ENCODE data around the gene FRS3.

Gene FRS3

GRCh38 chr6:41790045-41790444 lies 10.3 kb upstream of the FRS3 start:
- DNase-seq, result peak in 1 of 4 experiments; percentile 7

- DNase-seq, result no peak
Observed at GRCh38 chr6:41789390-41789724, 9.7 kb upstream of the FRS3 start.

DNA sequence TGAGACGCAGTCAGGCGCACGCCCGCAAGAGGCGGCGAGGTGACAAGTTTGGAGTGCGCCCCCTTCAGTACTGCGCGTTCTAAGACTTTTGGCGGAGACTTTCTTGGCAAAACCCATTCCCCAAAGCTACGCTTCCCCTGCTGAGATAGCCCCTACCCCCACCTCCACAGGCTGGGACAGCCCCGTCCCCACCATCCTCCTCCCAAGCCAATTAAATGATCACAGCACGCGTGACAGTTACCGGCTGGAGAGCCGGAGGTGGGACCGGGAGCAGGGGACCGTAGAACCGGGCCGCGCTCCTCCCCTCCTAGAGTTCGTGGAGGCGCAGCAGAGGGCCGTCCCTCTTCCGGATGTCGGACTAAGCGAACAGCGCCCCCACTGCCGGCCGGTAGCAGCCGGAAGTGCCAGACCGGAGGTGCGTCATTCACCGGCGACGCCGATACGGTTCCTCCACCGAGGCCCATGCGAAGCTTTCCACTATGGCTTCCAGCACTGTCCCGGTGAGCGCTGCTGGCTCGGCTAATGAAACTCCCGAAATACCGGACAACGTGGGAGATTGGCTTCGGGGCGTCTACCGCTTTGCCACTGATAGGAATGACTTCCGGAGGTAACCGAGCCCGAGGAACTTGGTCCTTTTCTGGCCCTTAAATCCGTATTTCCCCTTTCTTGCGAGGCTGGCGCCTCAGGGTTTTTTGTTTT lies 7.7 kb upstream of the FRS3 start, which contains the start of gene TOMM6:
TOMM6 (plus strand) TSS at position 476 of the 699 bp plus-strand sequence; CDS start at position 480, 4 bp downstream.
- peak; percentile 97 to 98 (median 98) for DNase-seq

GRCh38 chr6:41786451-41787218 lies 6.9 kb upstream of the FRS3 start:
- DNase-seq, result peak; percentile 86 to 96 (median 94)

GRCh38 chr6:41785689-41786450 lies 6.2 kb upstream of the FRS3 start:
- DNase-seq, result no peak

- no peak for DNase-seq
Observed at GRCh38 chr6:41785254-41785653, 5.6 kb upstream of the FRS3 start.

- DNase-seq, result peak; percentile 60 to 86 (median 80)
Observed at GRCh38 chr6:41784581-41785171, 5.0 kb upstream of the FRS3 start.

GRCh38 chr6:41783106-41783780 lies 3.5 kb upstream of the FRS3 start:
- DNase-seq, result no peak

DNA sequence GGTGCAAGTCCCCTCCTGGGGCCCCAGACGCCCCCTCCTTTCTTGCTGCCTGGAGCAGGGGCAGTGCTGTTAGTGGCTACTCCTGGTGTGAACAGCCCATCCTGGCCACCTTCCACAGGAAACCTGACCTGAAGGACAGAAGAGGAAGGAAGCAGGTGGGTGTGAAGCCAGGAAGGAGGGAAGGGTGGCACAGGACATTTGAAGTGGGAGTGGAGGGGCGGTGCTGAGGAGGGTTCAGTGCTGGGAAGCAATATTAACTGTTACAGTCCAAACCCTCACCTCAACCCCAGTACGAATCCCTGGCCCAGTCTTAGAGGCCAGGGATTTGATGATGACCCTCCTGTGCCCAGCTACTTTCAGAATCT lies 1.6 kb upstream of the FRS3 start:
- no peak for DNase-seq

GRCh38 chr6:41780551-41781365 lies 1.1 kb upstream of the FRS3 start, which contains the start of gene PRICKLE4:
TSS of gene PRICKLE4 (plus strand) at chr6:41780782. CDS start at chr6:41783474, 2,692 bp downstream.
- DNase-seq, result peak; percentile 11 to 58 (median 26)

DNA sequence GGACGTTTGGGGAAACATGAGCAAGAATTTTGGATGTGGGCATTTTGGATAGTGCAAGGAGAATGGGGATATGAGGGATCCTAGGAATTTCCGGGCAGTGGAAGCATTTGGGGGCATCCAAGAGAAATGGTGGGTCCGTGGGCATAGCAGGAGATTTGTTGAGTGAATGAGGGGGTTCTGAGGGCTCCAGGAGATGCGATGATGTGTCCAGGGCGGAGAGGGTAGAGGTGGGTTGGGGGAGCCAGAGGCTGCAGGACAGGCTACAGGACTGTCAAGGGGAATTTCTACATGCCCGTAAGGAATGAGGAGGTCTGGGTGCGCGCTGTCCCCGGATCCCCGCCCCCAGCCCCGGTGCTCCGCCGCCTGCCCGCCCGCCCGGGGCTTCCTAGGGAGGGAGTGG lies 364 bp downstream of the FRS3 start:
- DNase-seq, result no peak

DNA sequence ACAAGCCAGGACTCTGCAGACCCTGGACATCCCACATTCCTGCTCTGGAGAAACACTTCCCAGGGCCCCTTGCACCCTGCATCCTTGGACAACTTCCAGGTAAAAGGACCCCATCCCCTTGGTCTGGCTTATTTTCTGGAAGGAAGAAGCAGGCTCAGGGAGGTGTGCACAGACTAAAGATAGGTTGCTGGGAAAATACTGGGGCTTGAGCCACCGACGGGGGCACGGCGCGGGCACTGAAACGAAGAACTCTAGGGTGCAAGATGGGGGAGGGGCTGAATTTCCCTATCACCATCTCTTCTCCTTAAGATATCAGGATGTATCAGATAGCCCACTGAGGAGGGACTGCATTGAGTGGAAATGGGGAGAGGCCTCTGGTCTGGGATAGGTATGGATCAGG lies 805 bp downstream of the FRS3 start:
- DNase-seq, result no peak

DNA sequence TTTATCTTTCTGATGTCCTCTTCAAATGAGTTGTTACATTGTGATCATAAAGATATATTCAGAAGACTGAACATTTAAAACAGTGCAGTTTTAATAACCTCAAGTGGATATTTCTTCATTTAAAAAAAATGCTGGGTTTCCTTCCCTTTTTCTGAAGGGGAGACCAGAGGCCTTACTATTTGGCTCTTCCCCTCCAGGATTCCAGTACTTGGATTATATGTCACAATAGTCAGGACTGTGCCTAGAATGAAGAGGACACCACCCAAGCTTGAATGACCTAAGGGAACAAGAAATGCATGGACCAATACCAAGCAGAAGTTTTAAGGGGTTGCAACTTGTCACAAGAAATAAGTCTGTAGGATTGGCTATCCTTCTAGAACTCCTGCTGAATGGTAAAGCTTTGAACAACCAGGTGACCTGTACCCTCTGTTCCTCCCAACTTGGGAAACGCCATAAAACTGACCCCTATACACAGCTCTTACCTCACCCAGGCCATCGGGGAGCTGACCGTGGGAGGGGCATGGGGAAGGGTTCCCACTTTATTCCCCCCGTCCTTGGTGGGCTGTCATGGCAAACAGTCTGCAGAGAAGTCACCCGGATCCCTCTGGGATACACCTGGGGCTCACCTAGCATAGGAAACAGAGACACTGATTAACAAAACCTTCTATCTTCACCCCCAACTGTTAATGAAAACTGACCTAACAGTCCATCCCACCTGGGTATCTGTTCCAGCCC lies 2.0 kb downstream of the FRS3 start:
- peak; percentile 58 to 90 (median 74) for DNase-seq

- DNase-seq, result no peak
Observed at GRCh38 chr6:41775293-41775882, 4.3 kb downstream of the FRS3 start.

GRCh38 chr6:41774841-41775240 lies 4.9 kb downstream of the FRS3 start:
- no peak for DNase-seq

GRCh38 chr6:41771058-41771983 lies 8.4 kb downstream of the FRS3 start:
- DNase-seq, result no peak

DNA sequence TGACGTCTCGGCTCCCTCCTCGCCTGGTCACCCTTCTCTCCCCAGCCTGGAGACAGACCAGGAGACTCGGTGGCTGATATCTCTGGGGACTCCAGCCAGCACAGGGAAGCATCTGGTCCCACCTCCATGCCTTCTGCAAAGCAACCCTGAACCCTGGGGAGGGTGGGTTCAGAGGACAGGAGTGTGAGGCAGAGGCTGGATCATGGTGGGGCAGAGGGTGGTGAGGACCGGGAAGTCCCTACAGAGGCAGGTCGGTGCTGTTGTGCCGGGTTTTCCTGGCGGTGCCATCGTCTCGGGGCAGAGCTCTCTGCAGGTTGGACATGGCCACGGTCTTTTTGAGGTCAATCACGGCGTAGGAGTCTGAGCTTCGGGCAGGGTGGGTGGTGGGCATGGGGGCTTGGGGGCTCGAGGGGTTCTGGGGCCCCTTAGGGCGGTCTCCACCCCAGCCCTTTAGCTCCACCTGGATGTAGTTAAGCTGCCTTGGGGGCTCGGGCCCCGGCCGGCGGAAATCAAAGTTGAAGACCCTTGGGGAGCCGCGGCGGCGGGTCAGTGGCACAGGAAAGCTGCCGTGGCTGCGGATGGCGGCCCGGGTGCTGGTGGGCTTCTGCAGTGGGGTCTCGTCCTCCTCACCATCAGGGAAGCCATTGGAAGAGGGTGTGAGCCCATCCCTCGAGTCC lies 9.2 kb downstream of the FRS3 start:
- no peak for DNase-seq

GRCh38 chr6:41769376-41769775 lies 10.3 kb downstream of the FRS3 start:
- no peak for DNase-seq

All from suppressor macrophage (primary cell).